Measurements from ENCODE around the gene TECPR1.

GRCh38 chr7:98167653-98168052 lies 84.4 kb downstream of the TECPR1 start:
- TF ChIP-seq TAF1 (IDR thresholded peaks at IDR 0.05; ENCODE audit: borderline replicate concordance, insufficient read depth, low read length) (no peak), FOXP2 (optimal IDR thresholded peaks at IDR 0.05; ENCODE audit: borderline replicate concordance, extremely low read depth, extremely low read length, insufficient read depth) (no peak)

Measured in PFSK-1 (cell line).